ENCODE measurements around the gene UNC13C.

The UNC13C gene

GRCh38 chr15:54280726-54281125 lies 302.5 kb downstream of the UNC13C start:
- no peak overlapping the region for H3K27ac ChIP-seq
- no peak for TF ChIP-seq ZFX (IDR thresholded peaks at IDR 0.05)
- no peak for TF ChIP-seq CTCF (conservative IDR thresholded peaks at IDR 0.05)

- no peak overlapping the region for H3K27ac ChIP-seq
- TF ChIP-seq CTCF (conservative IDR thresholded peaks at IDR 0.05) (no peak), ZFX (IDR thresholded peaks at IDR 0.05) (no peak)
Measured at GRCh38 chr15:54282228-54282836, 304.1 kb downstream of the UNC13C start.

GRCh38 chr15:54288049-54288448 lies 309.8 kb downstream of the UNC13C start:
- TF ChIP-seq CTCF (conservative IDR thresholded peaks at IDR 0.05), result no peak
- TF ChIP-seq ZFX (IDR thresholded peaks at IDR 0.05), result no peak
- H3K27ac ChIP-seq, result no peak overlapping the region

GRCh38 chr15:54289590-54290136 lies 311.4 kb downstream of the UNC13C start:
- no peak overlapping the region for H3K27ac ChIP-seq
- no peak for TF ChIP-seq ZFX (IDR thresholded peaks at IDR 0.05)
- no peak for TF ChIP-seq CTCF (conservative IDR thresholded peaks at IDR 0.05)

- H3K27ac ChIP-seq, result no peak overlapping the region
- TF ChIP-seq CTCF (conservative IDR thresholded peaks at IDR 0.05) (no peak), ZFX (IDR thresholded peaks at IDR 0.05) (no peak)
Measured at GRCh38 chr15:54298396-54298795, 320.2 kb downstream of the UNC13C start.

GRCh38 chr15:54304321-54304720 lies 326.1 kb downstream of the UNC13C start:
- no peak for TF ChIP-seq ZFX (IDR thresholded peaks at IDR 0.05)
- TF ChIP-seq CTCF (conservative IDR thresholded peaks at IDR 0.05), result no peak
- no peak overlapping the region for H3K27ac ChIP-seq

GRCh38 chr15:54305138-54305537 lies 326.9 kb downstream of the UNC13C start:
- H3K27ac ChIP-seq, result no peak overlapping the region
- TF ChIP-seq ZFX (IDR thresholded peaks at IDR 0.05), result no peak
- no peak for TF ChIP-seq CTCF (conservative IDR thresholded peaks at IDR 0.05)
